WERI-Rb-1 (cell line): Measurements from ENCODE around the gene VPS13D.

Experiments
- DNase-seq: peaks from one replicate; pipeline ENCODE4 v3.0.0-alpha.2; 2020
- H3K27ac ChIP-seq: fragments of 250-450 bp; sonication (Bioruptor Pico); 2 replicates; pipeline ENCODE4 v1.5.1; 2020; ENCODE audit warnings: mild to moderate bottlenecking, moderate library complexity
- H3K27me3 ChIP-seq: fragments of 250-450 bp; sonication (Bioruptor Pico); 2 replicates; pipeline ENCODE4 v1.5.1; 2021; ENCODE audit warnings: mild to moderate bottlenecking, low read depth, moderate library complexity; ENCODE audit not compliant: insufficient read depth, severe bottlenecking
- H3K36me3 ChIP-seq: fragments of 250-450 bp; sonication (Bioruptor Pico); 2 replicates; pipeline ENCODE4 v1.5.1; 2020; ENCODE audit warnings: mild to moderate bottlenecking, moderate library complexity
- H3K4me3 ChIP-seq: 2 replicates; pipeline ENCODE4 v1.5.1; 2011; ENCODE audit warnings: low read depth, mild to moderate bottlenecking, control low read depth, low read length
- H3K9me3 ChIP-seq: fragments of 250-450 bp; sonication (Bioruptor Pico); 2 replicates; pipeline ENCODE4 v1.5.1; 2021; ENCODE audit warnings: mild to moderate bottlenecking, moderate library complexity; ENCODE audit not compliant: severe bottlenecking
- TF ChIP-seq, protein P1 (sequence below): IDR thresholded peaks from 2 replicates; pipeline ENCODE4 v1.5.1; 2011; ENCODE audit warnings: low read depth, mild to moderate bottlenecking, control low read depth, inconsistent platforms, low read length

The VPS13D gene

DNA sequence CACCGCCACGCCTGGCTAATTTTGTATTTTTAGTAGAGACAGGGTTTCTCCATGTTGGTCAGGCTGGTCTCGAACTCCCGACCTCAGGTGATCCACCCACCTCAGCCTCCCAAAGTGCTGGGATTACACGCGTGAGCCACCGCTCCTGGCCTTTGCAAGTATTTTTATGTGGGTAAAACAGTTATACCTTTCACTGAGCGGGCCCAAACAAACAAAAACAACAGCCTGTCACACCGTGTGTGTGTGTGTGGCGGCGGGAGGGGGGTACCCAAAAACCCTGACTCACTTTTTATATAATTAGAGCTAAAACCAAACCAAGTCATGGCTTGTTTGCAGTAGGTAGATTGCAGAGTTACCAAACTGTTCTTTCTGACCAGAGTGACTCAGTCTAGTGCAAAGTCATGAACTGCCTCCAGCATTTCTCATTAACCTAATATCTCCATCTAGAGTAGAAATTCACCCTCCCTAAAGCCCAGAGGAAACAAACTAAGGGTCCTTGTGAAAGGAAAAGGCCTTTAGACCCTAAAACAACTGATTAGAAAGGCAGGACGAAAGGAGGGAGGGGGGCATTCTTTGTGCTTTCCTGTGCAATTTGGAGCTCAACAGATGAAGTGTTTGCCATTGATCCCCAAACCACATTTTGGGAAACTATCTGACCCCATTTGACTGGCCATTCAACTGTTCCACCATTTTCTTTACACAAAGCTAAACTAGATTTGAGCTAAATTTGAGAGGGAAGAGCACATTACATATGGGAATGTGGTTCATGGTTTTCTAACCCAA lies 207.2 kb downstream of the VPS13D start:
- DNase-seq: no peak
- Histone ChIP-seq H3K27ac (no peak overlapping the region), H3K9me3 (no peaks in the 10 kb centered on the region), H3K27me3 (no peaks in the 10 kb centered on the region), H3K4me3 (no peak overlapping the region), H3K36me3 (no peaks in the 10 kb centered on the region)
- TF ChIP-seq, protein P1, sequence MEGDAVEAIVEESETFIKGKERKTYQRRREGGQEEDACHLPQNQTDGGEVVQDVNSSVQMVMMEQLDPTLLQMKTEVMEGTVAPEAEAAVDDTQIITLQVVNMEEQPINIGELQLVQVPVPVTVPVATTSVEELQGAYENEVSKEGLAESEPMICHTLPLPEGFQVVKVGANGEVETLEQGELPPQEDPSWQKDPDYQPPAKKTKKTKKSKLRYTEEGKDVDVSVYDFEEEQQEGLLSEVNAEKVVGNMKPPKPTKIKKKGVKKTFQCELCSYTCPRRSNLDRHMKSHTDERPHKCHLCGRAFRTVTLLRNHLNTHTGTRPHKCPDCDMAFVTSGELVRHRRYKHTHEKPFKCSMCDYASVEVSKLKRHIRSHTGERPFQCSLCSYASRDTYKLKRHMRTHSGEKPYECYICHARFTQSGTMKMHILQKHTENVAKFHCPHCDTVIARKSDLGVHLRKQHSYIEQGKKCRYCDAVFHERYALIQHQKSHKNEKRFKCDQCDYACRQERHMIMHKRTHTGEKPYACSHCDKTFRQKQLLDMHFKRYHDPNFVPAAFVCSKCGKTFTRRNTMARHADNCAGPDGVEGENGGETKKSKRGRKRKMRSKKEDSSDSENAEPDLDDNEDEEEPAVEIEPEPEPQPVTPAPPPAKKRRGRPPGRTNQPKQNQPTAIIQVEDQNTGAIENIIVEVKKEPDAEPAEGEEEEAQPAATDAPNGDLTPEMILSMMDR: no peak

DNA sequence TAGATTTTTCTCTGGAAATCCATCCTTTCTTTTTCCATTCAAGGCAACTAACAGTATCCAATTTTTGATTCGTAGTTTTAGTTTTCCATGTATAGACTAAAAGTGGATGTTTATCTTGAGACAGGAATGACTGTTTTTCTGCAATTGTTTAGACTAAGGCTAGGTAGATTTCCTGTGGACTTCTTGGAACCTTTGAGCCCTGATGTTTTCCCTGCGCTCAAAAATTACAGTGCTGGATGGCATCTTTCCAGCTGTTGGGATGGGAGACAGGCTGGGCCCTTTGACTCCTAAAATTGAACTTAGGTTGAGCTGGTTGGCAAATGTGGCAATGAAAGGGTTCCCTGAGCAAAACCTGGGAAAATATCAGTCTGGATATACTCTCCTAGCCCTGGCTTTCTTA lies 207.8 kb downstream of the VPS13D start:
- Histone ChIP-seq H3K27ac (no peak overlapping the region), H3K36me3 (no peaks in the 10 kb centered on the region)
- TF ChIP-seq, protein P1: no peak

DNA sequence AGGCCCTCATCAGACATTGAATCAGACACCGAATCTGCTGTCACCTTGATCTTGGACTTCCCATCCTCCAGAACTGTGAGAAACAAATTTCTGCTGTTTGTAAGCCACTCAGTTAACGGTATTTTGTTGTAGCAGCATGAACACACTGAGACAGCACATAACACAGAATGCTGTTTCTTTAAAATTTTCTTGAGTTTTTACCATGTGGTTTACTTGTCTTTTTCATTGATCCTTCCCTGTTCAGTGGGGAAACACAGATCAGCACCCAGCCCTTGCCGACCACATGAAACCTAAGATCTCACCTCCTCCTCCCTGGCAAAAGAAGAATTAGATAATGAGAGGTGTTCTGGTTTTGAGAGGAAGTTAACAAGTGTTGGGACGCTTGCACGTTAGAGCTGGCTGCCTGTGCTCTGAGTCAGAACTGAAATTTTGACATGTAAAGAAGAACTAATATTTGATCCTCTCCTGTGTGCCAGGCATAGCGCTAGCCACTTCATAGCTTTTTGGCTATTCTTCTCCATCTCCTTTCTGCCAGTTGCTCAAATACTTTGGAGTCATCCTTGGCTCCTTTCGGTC lies 208.6 kb downstream of the VPS13D start:
- DNase-seq: no peak
- H3K27ac ChIP-seq: no peak overlapping the region
- no peaks in the 10 kb centered on the region for H3K9me3 ChIP-seq
- H3K27me3 ChIP-seq: no peaks in the 10 kb centered on the region
- H3K36me3 ChIP-seq: no peaks in the 10 kb centered on the region
- TF ChIP-seq, protein P1: no peak
- no peak overlapping the region for H3K4me3 ChIP-seq

More for the DNA sequence above, 207.8 kb downstream of the VPS13D start:
- no peak for DNase-seq
- H3K4me3 ChIP-seq: no peak overlapping the region
- no peaks in the 10 kb centered on the region for H3K9me3 ChIP-seq
- no peaks in the 10 kb centered on the region for H3K27me3 ChIP-seq

DNA sequence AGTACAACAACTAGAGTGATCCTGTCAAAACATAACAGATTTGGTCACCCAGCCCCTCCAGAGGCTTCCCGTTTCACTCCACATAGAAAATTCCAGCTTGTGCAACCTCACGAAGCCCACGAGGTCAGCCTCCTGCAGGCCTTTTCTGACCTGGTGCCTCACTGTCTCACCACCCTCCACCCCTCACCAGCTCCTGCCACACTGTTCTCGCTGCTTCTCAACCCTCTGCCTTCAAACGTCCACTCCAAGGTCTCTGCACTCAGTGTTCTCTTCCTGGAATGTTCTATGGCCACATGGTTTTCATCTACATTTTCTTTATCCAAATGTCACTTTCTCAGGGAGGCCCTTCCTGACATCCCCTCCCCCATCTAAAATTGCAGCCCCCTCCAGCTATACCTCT lies 209.2 kb downstream of the VPS13D start:
- Histone ChIP-seq H3K27me3 (no peaks in the 10 kb centered on the region), H3K9me3 (no peaks in the 10 kb centered on the region), H3K4me3 (no peak overlapping the region), H3K36me3 (no peaks in the 10 kb centered on the region), H3K27ac (no peak overlapping the region)
- TF ChIP-seq, protein P1: no peak
- no peak for DNase-seq

DNA sequence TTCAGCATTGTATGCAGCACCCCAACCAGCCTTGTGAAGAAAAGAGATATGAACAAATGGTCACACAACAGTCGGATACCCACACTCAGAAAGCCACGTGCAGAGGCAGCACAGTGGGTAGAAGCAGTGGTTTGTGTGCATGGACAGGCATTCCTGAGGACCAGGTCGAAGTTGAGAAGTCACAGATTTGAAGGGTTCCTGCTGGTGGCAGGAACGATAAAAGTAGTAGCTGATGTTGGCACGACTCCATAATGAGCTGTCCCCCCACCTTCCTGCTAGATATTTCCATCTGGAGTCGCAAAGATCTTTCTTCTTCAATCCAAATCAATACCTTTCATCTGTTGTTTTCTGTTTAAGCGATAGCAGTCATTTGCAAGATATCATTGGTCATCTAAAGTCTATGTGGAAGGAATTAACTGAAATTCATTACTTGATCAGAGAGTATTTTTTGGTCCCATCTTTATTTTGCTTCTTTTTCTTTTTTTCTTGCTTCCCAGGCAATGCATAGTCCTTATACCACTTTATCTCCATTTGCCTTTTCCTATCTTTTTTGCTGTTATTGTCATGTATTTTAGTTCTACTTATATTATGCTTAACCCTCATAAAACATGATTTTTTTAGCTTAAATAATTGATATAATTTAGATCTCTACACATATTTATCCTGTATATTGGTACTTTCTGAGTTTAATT lies 211.7 kb downstream of the VPS13D start:
- Histone ChIP-seq H3K27ac (no peak overlapping the region), H3K36me3 (no peaks in the 10 kb centered on the region), H3K4me3 (no peak overlapping the region), H3K27me3 (no peaks in the 10 kb centered on the region), H3K9me3 (no peaks in the 10 kb centered on the region)
- TF ChIP-seq, protein P1: no peak
- DNase-seq: no peak
